ENCODE data around the gene ATP8A2. TPM values are rescaled to one million over a fixed set of nuclear protein-coding genes. Genes with fewer than 3 reads are reported as not detected.

The ATP8A2 gene
- total and polyA plus RNA-seq, 10 of the 15 experiments (the other 5 are each of a cell fraction or from before 2014, with no cell fraction given): 0.01 to 0.04 (median 0.04) TPM; not detected in 7

DNA sequence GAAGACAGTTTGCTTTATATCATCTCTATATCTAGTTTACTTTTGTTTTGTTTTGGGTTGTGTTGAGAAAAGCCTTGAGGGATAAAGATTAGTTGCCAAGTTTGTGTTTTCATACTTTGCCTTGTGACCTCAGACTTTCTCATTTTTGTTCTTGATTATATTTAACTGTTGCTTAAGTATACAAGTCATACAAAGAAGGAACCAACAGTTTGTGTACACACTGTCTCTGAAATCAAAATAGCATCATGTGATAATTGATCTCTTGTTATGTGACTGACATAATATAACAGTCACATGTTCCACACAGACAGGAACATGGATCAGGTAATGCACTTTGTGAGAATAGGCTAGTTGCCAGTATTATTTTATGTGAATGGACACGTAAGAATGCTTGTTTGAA, 609.3 kb downstream of the ATP8A2 start (continued):
- TF ChIP-seq, protein P1, sequence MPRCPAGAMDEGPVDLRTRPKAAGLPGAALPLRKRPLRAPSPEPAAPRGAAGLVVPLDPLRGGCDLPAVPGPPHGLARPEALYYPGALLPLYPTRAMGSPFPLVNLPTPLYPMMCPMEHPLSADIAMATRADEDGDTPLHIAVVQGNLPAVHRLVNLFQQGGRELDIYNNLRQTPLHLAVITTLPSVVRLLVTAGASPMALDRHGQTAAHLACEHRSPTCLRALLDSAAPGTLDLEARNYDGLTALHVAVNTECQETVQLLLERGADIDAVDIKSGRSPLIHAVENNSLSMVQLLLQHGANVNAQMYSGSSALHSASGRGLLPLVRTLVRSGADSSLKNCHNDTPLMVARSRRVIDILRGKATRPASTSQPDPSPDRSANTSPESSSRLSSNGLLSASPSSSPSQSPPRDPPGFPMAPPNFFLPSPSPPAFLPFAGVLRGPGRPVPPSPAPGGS (IDR thresholded peaks at IDR 0.05; ENCODE audit: borderline replicate concordance, insufficient read depth, low read depth, low read length, poor library complexity, severe bottlenecking): no peak
- TF ChIP-seq SREBF2 (IDR thresholded peaks at IDR 0.05; ENCODE audit: low read length) (no peak), NR2C1 (IDR thresholded peaks at IDR 0.05) (no peak), RUNX3 (IDR thresholded peaks at IDR 0.05; ENCODE audit: low read length) (no peak)
- TF ChIP-seq, protein P2, sequence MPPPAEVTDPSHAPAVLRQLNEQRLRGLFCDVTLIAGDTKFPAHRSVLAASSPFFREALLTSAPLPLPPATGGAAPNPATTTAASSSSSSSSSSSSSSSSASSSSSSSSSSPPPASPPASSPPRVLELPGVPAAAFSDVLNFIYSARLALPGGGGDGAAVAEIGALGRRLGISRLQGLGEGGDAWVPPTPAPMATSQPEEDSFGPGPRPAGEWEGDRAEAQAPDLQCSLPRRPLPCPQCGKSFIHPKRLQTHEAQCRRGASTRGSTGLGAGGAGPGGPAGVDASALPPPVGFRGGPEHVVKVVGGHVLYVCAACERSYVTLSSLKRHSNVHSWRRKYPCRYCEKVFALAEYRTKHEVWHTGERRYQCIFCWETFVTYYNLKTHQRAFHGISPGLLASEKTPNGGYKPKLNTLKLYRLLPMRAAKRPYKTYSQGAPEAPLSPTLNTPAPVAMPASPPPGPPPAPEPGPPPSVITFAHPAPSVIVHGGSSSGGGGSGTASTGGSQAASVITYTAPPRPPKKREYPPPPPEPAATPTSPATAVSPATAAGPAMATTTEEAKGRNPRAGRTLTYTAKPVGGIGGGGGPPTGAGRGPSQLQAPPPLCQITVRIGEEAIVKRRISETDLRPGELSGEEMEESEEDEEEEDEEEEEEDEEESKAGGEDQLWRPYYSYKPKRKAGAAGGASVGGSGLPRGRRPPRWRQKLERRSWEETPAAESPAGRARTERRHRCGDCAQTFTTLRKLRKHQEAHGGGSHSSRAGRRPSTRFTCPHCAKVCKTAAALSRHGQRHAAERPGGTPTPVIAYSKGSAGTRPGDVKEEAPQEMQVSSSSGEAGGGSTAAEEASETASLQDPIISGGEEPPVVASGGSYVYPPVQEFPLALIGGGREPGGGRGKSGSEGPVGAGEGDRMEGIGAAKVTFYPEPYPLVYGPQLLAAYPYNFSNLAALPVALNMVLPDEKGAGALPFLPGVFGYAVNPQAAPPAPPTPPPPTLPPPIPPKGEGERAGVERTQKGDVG (CRISPR knock-in tag; IDR thresholded peaks at IDR 0.05): no peak

DNA sequence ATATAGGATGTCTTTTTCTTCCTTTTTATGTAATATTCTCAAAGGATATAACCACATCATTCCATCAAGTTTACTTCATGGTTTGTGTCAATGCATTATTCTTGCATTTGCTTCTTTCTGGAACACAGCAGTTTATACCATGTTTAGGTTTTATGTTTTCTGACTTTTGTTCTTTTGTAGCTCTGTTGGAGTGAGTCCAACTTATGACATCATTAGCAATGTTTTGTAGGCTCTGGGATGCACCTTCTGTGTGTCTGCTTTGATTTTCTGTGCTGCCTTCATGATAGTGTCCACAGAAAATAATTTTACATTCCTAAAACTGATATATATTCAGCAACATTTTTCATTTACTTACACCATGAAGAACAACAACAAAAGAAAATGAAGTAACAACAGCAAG, 611.1 kb downstream of the ATP8A2 start:
- RAD21 ChIA-PET (ENCODE audit: unreplicated experiment): no interaction called here
- Histone ChIP-seq H2AFZ (ENCODE audit: control insufficient read depth, low read depth, low read length) (no peak overlapping the region), H4K20me1 (ENCODE audit: control insufficient read depth, insufficient read depth) (no peaks in the 10 kb centered on the region), H3K79me2 (ENCODE audit: control insufficient read depth, insufficient read depth, low read length) (no peaks in the 10 kb centered on the region), H3K4me1 (ENCODE audit: control insufficient read depth, insufficient read depth, low read length) (no peaks in the 10 kb centered on the region), H3K36me3 (ENCODE audit: control insufficient read depth in 2 of 2, insufficient read depth in 2 of 2, low read length in 1 of 2) (no peaks in the 10 kb centered on the region), H3K9ac (ENCODE audit: control insufficient read depth, insufficient read depth, low read length) (no peak overlapping the region), H3K4me2 (ENCODE audit: control insufficient read depth, insufficient read depth) (no peak overlapping the region), H3K27me3 (replicated peaks in 1 of 2; ENCODE audit: control insufficient read depth in 2 of 2, insufficient read depth in 2 of 2, low read length in 1 of 2) (no peaks in the 10 kb centered on the region), H3K9me3 (replicated peaks; ENCODE audit: control insufficient read depth, insufficient read depth, low read length) (no peaks in the 10 kb centered on the region), H3K27ac (ENCODE audit: control insufficient read depth, insufficient read depth) (no peak overlapping the region), H3K4me3 (no peak overlapping the region)
- in situ Hi-C loops (cut with MboI): no loop called here
- CTCF ChIA-PET: no interaction called here
- intact Hi-C loops (cut with micrococcal nuclease; ENCODE audit: unreplicated experiment): no loop called here
- SMC1A ChIA-PET (ENCODE audit: uncharacterized antibody, unreplicated experiment): no interaction called here
- FAIRE-seq (no peak), ATAC-seq (no peak), DNase-seq (ENCODE audit: low read depth, low spot score) (no peak)
- TF ChIP-seq, protein P3, sequence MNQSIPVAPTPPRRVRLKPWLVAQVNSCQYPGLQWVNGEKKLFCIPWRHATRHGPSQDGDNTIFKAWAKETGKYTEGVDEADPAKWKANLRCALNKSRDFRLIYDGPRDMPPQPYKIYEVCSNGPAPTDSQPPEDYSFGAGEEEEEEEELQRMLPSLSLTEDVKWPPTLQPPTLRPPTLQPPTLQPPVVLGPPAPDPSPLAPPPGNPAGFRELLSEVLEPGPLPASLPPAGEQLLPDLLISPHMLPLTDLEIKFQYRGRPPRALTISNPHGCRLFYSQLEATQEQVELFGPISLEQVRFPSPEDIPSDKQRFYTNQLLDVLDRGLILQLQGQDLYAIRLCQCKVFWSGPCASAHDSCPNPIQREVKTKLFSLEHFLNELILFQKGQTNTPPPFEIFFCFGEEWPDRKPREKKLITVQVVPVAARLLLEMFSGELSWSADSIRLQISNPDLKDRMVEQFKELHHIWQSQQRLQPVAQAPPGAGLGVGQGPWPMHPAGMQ (IDR thresholded peaks at IDR 0.05; ENCODE audit: borderline replicate concordance): no peak
- TF ChIP-seq HDGF (IDR thresholded peaks at IDR 0.05) (no peak), TAF1 (IDR thresholded peaks at IDR 0.05; ENCODE audit: borderline replicate concordance, low read depth, low read length) (no peak), PML (IDR thresholded peaks at IDR 0.05; ENCODE audit: low read length) (no peak)
- TF ChIP-seq, protein P1 (IDR thresholded peaks at IDR 0.05; ENCODE audit: borderline replicate concordance, insufficient read depth, low read depth, low read length, poor library complexity, severe bottlenecking): no peak
- no TSS peak for BruUV-seq (replicated peaks)
- POLR2A ChIA-PET: no interaction called here

All from GM12878 (cell line).